ENCODE measurements around the gene MED4.

GRCh38 chr13:48072304-48072703 lies 22.6 kb downstream of the MED4 start:
- TF ChIP-seq MAX (IDR thresholded peaks at IDR 0.05; ENCODE audit: low read depth, low read length) (no peak), CTCF (IDR thresholded peaks at IDR 0.05; ENCODE audit: low read depth, low read length) (no peak), POLR2A (IDR thresholded peaks at IDR 0.05; ENCODE audit: extremely low read depth, insufficient read length) (no peak)

All from NB4 (cell line).